Heart left ventricle (tissue), 16 donors: Measurements from ENCODE around the gene PCSK1. TPM values are rescaled to one million over a fixed set of nuclear protein-coding genes. Genes with fewer than 3 reads are reported as not detected.

Source experiments
- ATAC-seq, 4 donors: fragments of 200-7000 bp; cut with Tn5 transposase; one replicate each; pipeline ENCODE4 v1.9.1; 2020 to 2022; ENCODE audit warnings: moderate library complexity in 4 of 4, mild to moderate bottlenecking in 3 of 4, moderate number of reproducible peaks in 1 of 4
- DNase-seq, 5 donors: peaks; one replicate each; pipeline ENCODE4 v3.0.0-alpha.2; 2020
- H3K27ac ChIP-seq, 12 donors: fragments of 200-600 bp; sonication (generic) in 4 of 12; one replicate each; pipeline versions ENCODE4 v1.5.0 to v1.8.0; 2016 to 2022; ENCODE audit warnings: mild to moderate bottlenecking in 2 of 12
- H3K27me3 ChIP-seq, 9 donors: fragments of 200-600 bp; sonication (generic) in 2 of 9; one replicate each; pipeline versions ENCODE4 v1.5.1 to v1.8.0; 2016 to 2022; ENCODE audit warnings: mild to moderate bottlenecking in 3 of 9
- H3K36me3 ChIP-seq, 9 donors: fragments of 200-600 bp; sonication (generic) in 2 of 9; one replicate each; pipeline versions ENCODE4 v1.5.0 to v1.8.0; 2018 to 2022; ENCODE audit warnings: mild to moderate bottlenecking in 2 of 9
- H3K4me1 ChIP-seq, 12 donors: fragments of 200-600 bp; sonication (generic) in 4 of 12; one replicate each; pipeline versions ENCODE4 v1.5.0 to v1.8.0; 2016 to 2022; ENCODE audit warnings: mild to moderate bottlenecking in 3 of 12
- H3K4me3 ChIP-seq, 12 donors: fragments of 200-600 bp; sonication (generic) in 4 of 12; one replicate each; pipeline versions ENCODE4 v1.5.0 to v1.8.0; 2017 to 2022; ENCODE audit warnings: mild to moderate bottlenecking in 9 of 12, moderate library complexity in 4 of 12
- H3K9me3 ChIP-seq, 12 donors: fragments of 200-600 bp; sonication (generic) in 4 of 12; one replicate each; pipeline versions ENCODE4 v1.5.0 to v1.8.0; 2016 to 2022; ENCODE audit warnings: mild to moderate bottlenecking in 1 of 12
- POLR2A ChIP-seq, 2 donors: fragments of 450-650 bp; IDR thresholded peaks; one replicate each; pipeline ENCODE4 v1.6.1; 2017; ENCODE audit warnings: antibody characterized with exemption in 2 of 2, mild to moderate bottlenecking in 2 of 2, moderate library complexity in 2 of 2
- WGBS, 4 donors: extraction: QIAGEN DNeasy Blood & Tissue Kit in 2 of 4; methylation state at CpG; one replicate each; pipeline versions ENCODE4 v1.1.5 to v1.1.7; 2013 to 2018; 5-methylcytosine and 5-hydroxymethylcytosine counted together
- intact Hi-C, 10 donors: fragments of 100-400 bp; cut with DNase I; formaldehyde crosslinking; loops; one replicate each; pipeline versions ENCODE4 v1.11.1 to v1.14.2; 2022
- polyA plus RNA-seq, 2 donors: library from polyadenylated mRNA; stranded (reverse); fragments of 200-250 nt; gene quantifications; one replicate each; pipeline ENCODE4 v1.2.3, GENCODE V29; 2013
- total RNA-seq, 9 donors: library from RNA; depleted of rRNA in 2 of 9; stranded (reverse); fragments of >200 nt in 2 of 9; fragmentation: NEBNext Ultra II Directional in 3 of 9; extraction: Animal tissue kit (Norgen Biotek cat#: 25700) in 3 of 9; gene quantifications; one replicate each; pipeline versions ENCODE4 v1.1.0 to v1.2.4, GENCODE V29; 2016 to 2023
- TF ChIP-seq, protein P1 (sequence below), 12 donors: fragments of 200-600 bp; sonication (generic) in 4 of 12; IDR thresholded peaks; one replicate each; pipeline versions ENCODE4 v1.5.0 to v1.8.0; 2018 to 2022; ENCODE audit warnings: antibody characterized with exemption in 12 of 12, mild to moderate bottlenecking in 5 of 12
- donor health status: ischemic (EF 13 %, LVEDD 7.1; RV severe dilation, severe dysfunction).
- donor health status: healthy with polysubstance abuse.
- donor health status: DM: no; HTN: yes; CAD: no.
- donor health status: DM: no; HTN: no; CAD: no.
- donor health status: ischemic (EF 25% LVEDD 6.9; RV normal size, moderate dysfunction).
- donor health status: ischemic (EF 25% LVEDD 5.7; RV mildly dilated, moderate dysfunction).
- donor health status: healthy.
- donor health status: DM: yes; HTN: yes; CAD: no.
- donor health status: ischemic (EF 35%, LVEDD 5.7; RV mildly dilated, moderate dysfunction).
- donor health status: nonischemic (EF 11% LVEDD 7.7; RV severe dilation, severe dysfunction).
- donor health status: DM: yes; HTN: yes; CAD: no.
- donor health status: PGD.
- donor health status: ischemic (EF 29% LVEDD 5.4; RV normal size, mild dysfunction).
- donor health status: nonischemic (EF 23%, LVEDD 6.1; RV moderate dilation, normal function).

PCSK1 gene
- total and polyA plus RNA-seq, 11 donors, result 0.04 to 0.81 (median 0.40) TPM; not detected in 3

DNA sequence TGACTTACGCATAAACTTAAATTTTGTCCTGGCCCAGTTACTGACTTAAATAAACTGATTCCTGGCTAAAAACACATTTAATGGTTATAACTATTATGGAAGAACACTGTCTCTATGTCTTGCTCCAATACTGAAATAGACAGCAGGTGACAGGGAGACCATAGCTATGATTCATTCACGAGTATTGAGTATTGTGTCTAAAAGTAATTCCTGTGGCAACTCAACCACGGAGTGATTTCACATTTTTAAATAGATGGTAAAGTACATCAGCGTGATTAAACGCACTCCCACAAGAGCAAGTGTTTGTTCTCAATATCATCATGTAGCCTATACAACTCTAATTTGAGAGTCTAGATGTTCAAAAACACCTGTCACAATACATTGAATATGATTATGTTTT is 35.9 kb upstream of the PCSK1 start:
- H3K4me3 ChIP-seq, result no peak overlapping the region
- WGBS, 4 donors, result 78 to 90% (median 84%) methylated on average over 5 of the region's 5 CpGs
- no peak for TF ChIP-seq POLR2A (IDR thresholded peaks at IDR 0.05)
- TF ChIP-seq, protein P1, sequence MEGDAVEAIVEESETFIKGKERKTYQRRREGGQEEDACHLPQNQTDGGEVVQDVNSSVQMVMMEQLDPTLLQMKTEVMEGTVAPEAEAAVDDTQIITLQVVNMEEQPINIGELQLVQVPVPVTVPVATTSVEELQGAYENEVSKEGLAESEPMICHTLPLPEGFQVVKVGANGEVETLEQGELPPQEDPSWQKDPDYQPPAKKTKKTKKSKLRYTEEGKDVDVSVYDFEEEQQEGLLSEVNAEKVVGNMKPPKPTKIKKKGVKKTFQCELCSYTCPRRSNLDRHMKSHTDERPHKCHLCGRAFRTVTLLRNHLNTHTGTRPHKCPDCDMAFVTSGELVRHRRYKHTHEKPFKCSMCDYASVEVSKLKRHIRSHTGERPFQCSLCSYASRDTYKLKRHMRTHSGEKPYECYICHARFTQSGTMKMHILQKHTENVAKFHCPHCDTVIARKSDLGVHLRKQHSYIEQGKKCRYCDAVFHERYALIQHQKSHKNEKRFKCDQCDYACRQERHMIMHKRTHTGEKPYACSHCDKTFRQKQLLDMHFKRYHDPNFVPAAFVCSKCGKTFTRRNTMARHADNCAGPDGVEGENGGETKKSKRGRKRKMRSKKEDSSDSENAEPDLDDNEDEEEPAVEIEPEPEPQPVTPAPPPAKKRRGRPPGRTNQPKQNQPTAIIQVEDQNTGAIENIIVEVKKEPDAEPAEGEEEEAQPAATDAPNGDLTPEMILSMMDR (IDR thresholded peaks at IDR 0.05), result no peak
- no peaks in the 10 kb centered on the region for H3K36me3 ChIP-seq
- H3K27ac ChIP-seq, result no peak overlapping the region
- peaks cover 0 to 8% (median 0%) of the 10 kb centered on the region in 12 donors for H3K4me1 ChIP-seq
- no peaks in the 10 kb centered on the region for H3K27me3 ChIP-seq
- no peak for DNase-seq
- intact Hi-C loops, result no loop called here
- no peaks in the 10 kb centered on the region for H3K9me3 ChIP-seq
- ATAC-seq, result no peak

DNA sequence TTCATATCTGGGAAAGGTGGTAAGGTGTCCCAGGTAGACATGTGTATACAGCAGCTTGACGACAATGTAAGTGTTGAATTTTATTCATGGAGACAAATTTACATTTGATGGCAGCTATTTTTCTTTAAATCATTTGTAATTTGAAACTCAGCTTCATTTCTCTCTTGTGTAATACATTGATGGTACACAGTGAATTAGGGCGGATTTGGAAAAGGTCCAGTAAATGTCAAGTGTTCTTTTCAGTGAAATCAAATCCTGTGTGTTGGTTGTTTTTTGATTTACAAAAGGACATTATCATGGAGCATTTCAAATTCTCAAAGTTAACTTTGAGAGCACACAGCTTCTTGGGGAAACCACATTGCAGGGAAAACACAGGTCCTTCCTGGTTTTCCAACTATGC is 30.0 kb upstream of the PCSK1 start:
- H3K4me3 ChIP-seq, result no peak overlapping the region
- 74 to 92% (median 90%) methylated on average over 2 of the region's 2 CpGs for WGBS, 4 donors
- no peak overlapping the region for H3K27ac ChIP-seq

DNA sequence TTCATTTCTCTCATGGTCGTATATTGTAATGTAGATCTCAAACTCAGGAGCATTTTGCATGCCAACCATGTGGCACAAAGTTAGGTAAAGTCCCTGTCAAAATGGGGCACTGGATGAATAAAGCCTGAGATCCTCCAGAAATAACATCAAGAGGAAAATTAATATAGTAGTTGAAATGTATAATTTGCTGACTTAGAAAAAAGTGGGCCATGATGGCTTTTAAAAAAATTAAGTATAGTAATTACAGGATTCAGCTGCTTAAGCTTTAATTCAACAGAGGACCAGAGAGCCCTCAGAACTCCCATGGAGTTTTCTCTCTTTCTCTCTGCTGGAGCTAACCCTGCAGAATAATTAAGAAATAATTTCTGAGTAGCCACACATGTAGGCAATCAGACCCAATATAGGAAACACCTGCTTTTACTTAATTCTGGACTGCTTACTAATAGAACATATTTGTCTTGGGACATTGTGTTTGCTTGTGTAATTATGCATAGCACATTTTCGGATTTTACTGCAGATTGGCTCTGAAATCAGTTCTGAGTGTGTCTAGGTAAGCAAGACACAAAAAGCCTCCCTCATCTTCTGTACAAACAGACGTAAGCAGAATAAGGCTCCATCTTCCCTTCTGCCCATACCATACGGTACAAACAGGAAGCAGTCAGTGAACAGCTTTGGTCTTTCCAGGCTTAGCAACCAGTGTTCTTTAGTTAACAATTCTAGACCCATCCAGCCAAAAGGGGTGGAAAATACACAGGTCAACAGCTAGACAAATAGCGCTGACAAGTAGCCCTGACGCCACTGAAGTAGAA is 26.5 kb upstream of the PCSK1 start:
- no peaks in the 10 kb centered on the region for H3K36me3 ChIP-seq
- intact Hi-C loops, result loop anchor here in 1 of 10 donors (5.0 kb wide), 1 partner anchor 33 kb away; no protein-coding TSS in a partner anchor

More for the DNA sequence above, 30.0 kb upstream of the PCSK1 start:
- DNase-seq, result no peak
- Histone ChIP-seq H3K27me3 (no peaks in the 10 kb centered on the region), H3K4me1 (no peaks in the 10 kb centered on the region), H3K9me3 (no peaks in the 10 kb centered on the region), H3K36me3 (no peaks in the 10 kb centered on the region)
- no peak for TF ChIP-seq POLR2A (IDR thresholded peaks at IDR 0.05)
- TF ChIP-seq, protein P1 (IDR thresholded peaks at IDR 0.05), result no peak
- intact Hi-C loops, result no loop called here
- ATAC-seq, result no peak

DNA sequence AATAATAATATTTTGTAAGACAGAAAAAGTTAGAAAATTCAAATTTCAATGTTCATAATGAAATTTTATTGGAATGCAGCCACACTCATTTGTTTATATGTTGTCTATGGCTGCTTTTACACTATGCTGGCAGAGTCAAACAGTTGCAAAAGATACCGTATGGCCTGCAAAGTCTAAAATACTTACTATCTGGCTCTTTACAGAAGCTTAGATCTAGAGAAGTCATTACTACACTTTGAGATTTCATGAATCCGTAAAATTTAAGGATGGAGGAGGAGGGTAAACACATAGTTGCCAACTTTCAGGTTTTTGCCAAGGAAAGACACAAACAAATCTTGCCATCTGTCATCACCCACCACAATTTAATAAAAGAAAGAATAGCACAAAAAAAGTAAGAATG is 25.1 kb upstream of the PCSK1 start:
- Histone ChIP-seq H3K27ac (no peak overlapping the region), H3K4me3 (no peak overlapping the region), H3K27me3 (no peaks in the 10 kb centered on the region), H3K4me1 (no peaks in the 10 kb centered on the region), H3K36me3 (no peaks in the 10 kb centered on the region), H3K9me3 (peaks cover 0 to 2% (median 0%) of the 10 kb centered on the region in 12 donors)
- DNase-seq (no peak), ATAC-seq (no peak)
- intact Hi-C loops, result loop anchor here in 1 of 10 donors (5.0 kb wide), 1 partner anchor 34 kb away; no protein-coding TSS in a partner anchor
- WGBS, 4 donors, result 74 to 83% (median 81%) methylated on average over 2 of the region's 2 CpGs
- TF ChIP-seq, protein P1 (IDR thresholded peaks at IDR 0.05), result no peak
- TF ChIP-seq POLR2A (IDR thresholded peaks at IDR 0.05), result no peak

More for the DNA sequence above, 26.5 kb upstream of the PCSK1 start:
- Histone ChIP-seq H3K9me3 (peaks cover 0 to 2% (median 0%) of the 10 kb centered on the region in 12 donors), H3K4me3 (no peak overlapping the region), H3K4me1 (no peaks in the 10 kb centered on the region), H3K27me3 (no peaks in the 10 kb centered on the region), H3K27ac (no peak overlapping the region)
- DNase-seq, result no peak
- WGBS, 4 donors, result 67 to 75% (median 71%) methylated on average over 6 of the region's 6 CpGs
- ATAC-seq, result no peak
- TF ChIP-seq, protein P1 (IDR thresholded peaks at IDR 0.05), result no peak
- TF ChIP-seq POLR2A (IDR thresholded peaks at IDR 0.05), result no peak
